ENCODE data around the gene EHF. TPM values are rescaled to one million over a fixed set of nuclear protein-coding genes. Genes with fewer than 3 reads are reported as not detected.

EHF gene
- total RNA-seq, 1 experiment from 2014 or later = 0.51 TPM

- peaks cover 38% of the 10 kb centered on the region for H3K27me3 ChIP-seq (ENCODE audit: control insufficient read depth, insufficient read depth, low read length)
- ChIA-PET POLR2A (no interaction called here), CTCF (no interaction called here)
- H3K9me3 ChIP-seq (ENCODE audit: control insufficient read depth, insufficient read depth, low read depth, low read length) = no peaks in the 10 kb centered on the region
- no TSS peak for BruUV-seq (replicated peaks)
- ATAC-seq (no peak), DNase-seq (ENCODE audit: low read depth, low spot score) (no peak)
- no peaks in the 10 kb centered on the region for H3K4me1 ChIP-seq (ENCODE audit: control insufficient read depth, insufficient read depth, low read length)
- no peaks in the 10 kb centered on the region for H3K36me3 ChIP-seq (ENCODE audit: control insufficient read depth, insufficient read depth, low read length)
- intact Hi-C loops (cut with micrococcal nuclease; ENCODE audit: unreplicated experiment) (no loop called here), in situ Hi-C loops (cut with HindIII; ENCODE audit: low pct_unique_long_range_greater_than_20kb, low sequenced_read_pairs) (no loop called here)
- H3K4me3 ChIP-seq (ENCODE audit: low read depth in 2 of 2, low read length in 2 of 2) = no peak overlapping the region
- no peak overlapping the region for H3K27ac ChIP-seq (ENCODE audit: low read length)
- no peak for TF ChIP-seq SIN3A (IDR thresholded peaks at IDR 0.05; ENCODE audit: borderline replicate concordance, insufficient read depth, low read depth, low read length)
These were observed 44.6 kb upstream of the EHF start for GRCh38 chr11:34576331-34576730.

- H3K4me1 ChIP-seq (ENCODE audit: control insufficient read depth, insufficient read depth, low read length) = 0 out of 2 replicates have a peak, but pooled peaks cover 3% of the 10 kb centered on the region
- ATAC-seq = no peak
- DNase-seq (ENCODE audit: low read depth, low spot score) = no peak
- no peak overlapping the region for H3K4me3 ChIP-seq (ENCODE audit: low read depth in 2 of 2, low read length in 2 of 2)
- intact Hi-C loops (cut with micrococcal nuclease; ENCODE audit: unreplicated experiment) = no loop called here
- CTCF ChIA-PET = no interaction called here
- H3K9me3 ChIP-seq (ENCODE audit: control insufficient read depth, insufficient read depth, low read depth, low read length) = no peaks in the 10 kb centered on the region
- peaks cover 2% of the 10 kb centered on the region; the same call in 1 of the 2 replicates for H3K27me3 ChIP-seq (ENCODE audit: control insufficient read depth, insufficient read depth, low read length)
- in situ Hi-C loops (cut with HindIII; ENCODE audit: low pct_unique_long_range_greater_than_20kb, low sequenced_read_pairs) = no loop called here
- no TSS peak for BruUV-seq (replicated peaks)
- TF ChIP-seq POLR2AphosphoS5 (IDR thresholded peaks at IDR 0.05; ENCODE audit: low read depth, low read length) (no peak), SIN3A (IDR thresholded peaks at IDR 0.05; ENCODE audit: borderline replicate concordance, insufficient read depth, low read depth, low read length) (no peak), CTCF (IDR thresholded peaks at IDR 0.05) (no peak), REST (IDR thresholded peaks at IDR 0.05; ENCODE audit: insufficient read depth in 1 of 2, low read depth in 2 of 2, low read length in 1 of 2) (no peak), TCF7L2 (IDR thresholded peaks at IDR 0.05; ENCODE audit: low read depth, low read length) (no peak)
- no peak overlapping the region for H3K27ac ChIP-seq (ENCODE audit: low read length)
- no peaks in the 10 kb centered on the region for H3K36me3 ChIP-seq (ENCODE audit: control insufficient read depth, insufficient read depth, low read length)
- POLR2A ChIA-PET = no interaction called here
These were observed 37.1 kb upstream of the EHF start for GRCh38 chr11:34583818-34584217.

- intact Hi-C loops (cut with micrococcal nuclease; ENCODE audit: unreplicated experiment) = loop anchor here (5.0 kb wide), 1 partner anchor 807 kb away; no protein-coding TSS in a partner anchor
- H3K36me3 ChIP-seq (ENCODE audit: control insufficient read depth, insufficient read depth, low read length) = no peaks in the 10 kb centered on the region
- no peaks in the 10 kb centered on the region; the same call in 1 of the 2 replicates for H3K27me3 ChIP-seq (ENCODE audit: control insufficient read depth, insufficient read depth, low read length)
- no TSS peak for BruUV-seq (replicated peaks)
- TF ChIP-seq TCF7L2 (IDR thresholded peaks at IDR 0.05; ENCODE audit: low read depth, low read length) (no peak), POLR2AphosphoS5 (IDR thresholded peaks at IDR 0.05; ENCODE audit: low read depth, low read length) (no peak), CTCF (IDR thresholded peaks at IDR 0.05) (no peak), REST (IDR thresholded peaks at IDR 0.05; ENCODE audit: insufficient read depth in 1 of 2, low read depth in 2 of 2, low read length in 1 of 2) (no peak), SIN3A (IDR thresholded peaks at IDR 0.05; ENCODE audit: borderline replicate concordance, insufficient read depth, low read depth, low read length) (no peak)
- in situ Hi-C loops (cut with HindIII; ENCODE audit: low pct_unique_long_range_greater_than_20kb, low sequenced_read_pairs) = no loop called here
- CTCF ChIA-PET = interaction anchor here (1.6 to 1.9 kb wide), 2 partner anchors 301 to 307 kb away, joined by 6 to 8 read pairs; no protein-coding TSS in a partner anchor
- H3K9me3 ChIP-seq (ENCODE audit: control insufficient read depth, insufficient read depth, low read depth, low read length) = no peaks in the 10 kb centered on the region
- no peak overlapping the region; the same call in 1 of the 2 replicates for H3K27ac ChIP-seq (ENCODE audit: low read length)
- H3K4me1 ChIP-seq (ENCODE audit: control insufficient read depth, insufficient read depth, low read length) = 0 out of 2 replicates have a peak, but pooled peaks cover 3% of the 10 kb centered on the region
- no peak for DNase-seq (ENCODE audit: low read depth, low spot score)
- no peak for ATAC-seq
- POLR2A ChIA-PET = interaction anchor here (0.6 kb wide), 1 partner anchor 52 kb away, joined by 3 read pairs; no protein-coding TSS in a partner anchor
- no peak overlapping the region for H3K4me3 ChIP-seq (ENCODE audit: low read depth in 2 of 2, low read length in 2 of 2)
These were observed 35.6 kb upstream of the EHF start for GRCh38 chr11:34585304-34585734.
